Bronchial epithelial cell (primary cell): ENCODE measurements around the gene LSMEM2. TPM values are rescaled to one million over a fixed set of nuclear protein-coding genes. Genes with fewer than 3 reads are reported as not detected.

ENCODE experiments used
- DNase-seq: peaks from one replicate; pipeline ENCODE4 v3.0.0-alpha.2; 2010; ENCODE audit warnings: low read depth
- FAIRE-seq: peaks from 2 replicates; lab custom pipeline; 2011; peaks lifted over from hg19 to GRCh38; lab: Jason Lieb, UNC
- H3K27me3 ChIP-seq: 2 replicates; pipeline ENCODE4 v1.5.1; 2011; ENCODE audit warnings: low read length; ENCODE audit not compliant: control insufficient read depth, insufficient read depth
- H3K36me3 ChIP-seq: 2 replicates; pipeline ENCODE4 v1.5.1; 2011; ENCODE audit warnings: low read length; ENCODE audit not compliant: control insufficient read depth, insufficient read depth
- H3K4me3 ChIP-seq: 2 replicates; pipeline ENCODE4 v1.5.1; 2011; ENCODE audit warnings: mild to moderate bottlenecking, low read depth, low read length, control low read depth
- total RNA-seq: library from RNA; depleted of rRNA; stranded (reverse); fragments of >200 nt; gene quantifications from 2 replicates; pipeline ENCODE4 v1.2.1, GENCODE V29; 2014
- TF ChIP-seq, protein P1 (sequence below): IDR thresholded peaks from 2 replicates; pipeline ENCODE4 v1.5.1; 2011; ENCODE audit warnings: mild to moderate bottlenecking, moderate library complexity, low read length, control low read depth, inconsistent platforms; ENCODE audit not compliant: insufficient read depth, severe bottlenecking

Gene LSMEM2
- total RNA-seq, 1 donor from 2014 or later: not detected

- peak; percentile 62 for DNase-seq
- FAIRE-seq: no peak
- TF ChIP-seq, protein P1, sequence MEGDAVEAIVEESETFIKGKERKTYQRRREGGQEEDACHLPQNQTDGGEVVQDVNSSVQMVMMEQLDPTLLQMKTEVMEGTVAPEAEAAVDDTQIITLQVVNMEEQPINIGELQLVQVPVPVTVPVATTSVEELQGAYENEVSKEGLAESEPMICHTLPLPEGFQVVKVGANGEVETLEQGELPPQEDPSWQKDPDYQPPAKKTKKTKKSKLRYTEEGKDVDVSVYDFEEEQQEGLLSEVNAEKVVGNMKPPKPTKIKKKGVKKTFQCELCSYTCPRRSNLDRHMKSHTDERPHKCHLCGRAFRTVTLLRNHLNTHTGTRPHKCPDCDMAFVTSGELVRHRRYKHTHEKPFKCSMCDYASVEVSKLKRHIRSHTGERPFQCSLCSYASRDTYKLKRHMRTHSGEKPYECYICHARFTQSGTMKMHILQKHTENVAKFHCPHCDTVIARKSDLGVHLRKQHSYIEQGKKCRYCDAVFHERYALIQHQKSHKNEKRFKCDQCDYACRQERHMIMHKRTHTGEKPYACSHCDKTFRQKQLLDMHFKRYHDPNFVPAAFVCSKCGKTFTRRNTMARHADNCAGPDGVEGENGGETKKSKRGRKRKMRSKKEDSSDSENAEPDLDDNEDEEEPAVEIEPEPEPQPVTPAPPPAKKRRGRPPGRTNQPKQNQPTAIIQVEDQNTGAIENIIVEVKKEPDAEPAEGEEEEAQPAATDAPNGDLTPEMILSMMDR: peak; percentile 98
- H3K4me3 ChIP-seq: no peak overlapping the region
- no peaks in the 10 kb centered on the region for H3K36me3 ChIP-seq
- H3K27me3 ChIP-seq: no peaks in the 10 kb centered on the region
These were observed 5.8 kb upstream of the LSMEM2 start for GRCh38 chr3:50272911-50273688.

GRCh38 chr3:50273689-50274065, 5.2 kb upstream of the LSMEM2 start:
- no peaks in the 10 kb centered on the region for H3K36me3 ChIP-seq
- TF ChIP-seq, protein P1: no peak
- DNase-seq (no peak), FAIRE-seq (no peak)
- no peaks in the 10 kb centered on the region for H3K27me3 ChIP-seq
- no peak overlapping the region for H3K4me3 ChIP-seq

DNA sequence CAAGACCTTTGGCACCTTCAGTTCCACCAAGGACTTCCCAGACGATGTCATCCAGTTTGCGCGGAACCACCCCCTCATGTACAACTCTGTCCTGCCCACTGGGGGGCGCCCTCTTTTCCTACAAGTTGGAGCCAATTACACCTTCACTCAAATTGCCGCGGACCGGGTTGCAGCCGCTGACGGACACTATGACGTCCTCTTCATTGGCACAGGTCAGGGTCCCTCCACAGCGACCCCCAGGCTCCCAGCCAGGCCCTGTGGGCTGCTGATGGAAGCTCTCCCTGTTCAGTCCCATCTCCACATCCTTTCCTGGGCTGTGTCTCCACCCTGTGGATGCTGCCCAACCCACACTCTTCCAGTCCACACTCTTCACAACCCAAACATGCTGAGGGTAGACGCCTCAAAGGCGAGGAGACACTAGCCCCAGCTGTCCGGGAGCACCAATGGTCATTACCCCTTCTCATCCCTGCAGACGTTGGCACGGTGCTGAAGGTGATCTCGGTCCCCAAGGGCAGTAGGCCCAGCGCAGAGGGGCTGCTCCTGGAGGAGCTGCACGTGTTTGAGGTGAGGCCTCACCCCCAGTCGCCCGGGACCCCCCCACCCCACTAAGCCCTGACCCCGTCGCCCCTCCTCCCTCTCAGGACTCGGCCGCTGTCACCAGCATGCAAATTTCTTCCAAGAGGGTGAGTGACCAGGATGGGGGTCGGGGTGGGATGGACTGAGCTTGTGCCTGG, 4.3 kb upstream of the LSMEM2 start:
- DNase-seq (peak; percentile 51), FAIRE-seq (peak; percentile 36)
- no peaks in the 10 kb centered on the region for H3K27me3 ChIP-seq
- TF ChIP-seq, protein P1: peak; percentile 82
- H3K4me3 ChIP-seq: no peak overlapping the region
- H3K36me3 ChIP-seq: no peaks in the 10 kb centered on the region

DNA sequence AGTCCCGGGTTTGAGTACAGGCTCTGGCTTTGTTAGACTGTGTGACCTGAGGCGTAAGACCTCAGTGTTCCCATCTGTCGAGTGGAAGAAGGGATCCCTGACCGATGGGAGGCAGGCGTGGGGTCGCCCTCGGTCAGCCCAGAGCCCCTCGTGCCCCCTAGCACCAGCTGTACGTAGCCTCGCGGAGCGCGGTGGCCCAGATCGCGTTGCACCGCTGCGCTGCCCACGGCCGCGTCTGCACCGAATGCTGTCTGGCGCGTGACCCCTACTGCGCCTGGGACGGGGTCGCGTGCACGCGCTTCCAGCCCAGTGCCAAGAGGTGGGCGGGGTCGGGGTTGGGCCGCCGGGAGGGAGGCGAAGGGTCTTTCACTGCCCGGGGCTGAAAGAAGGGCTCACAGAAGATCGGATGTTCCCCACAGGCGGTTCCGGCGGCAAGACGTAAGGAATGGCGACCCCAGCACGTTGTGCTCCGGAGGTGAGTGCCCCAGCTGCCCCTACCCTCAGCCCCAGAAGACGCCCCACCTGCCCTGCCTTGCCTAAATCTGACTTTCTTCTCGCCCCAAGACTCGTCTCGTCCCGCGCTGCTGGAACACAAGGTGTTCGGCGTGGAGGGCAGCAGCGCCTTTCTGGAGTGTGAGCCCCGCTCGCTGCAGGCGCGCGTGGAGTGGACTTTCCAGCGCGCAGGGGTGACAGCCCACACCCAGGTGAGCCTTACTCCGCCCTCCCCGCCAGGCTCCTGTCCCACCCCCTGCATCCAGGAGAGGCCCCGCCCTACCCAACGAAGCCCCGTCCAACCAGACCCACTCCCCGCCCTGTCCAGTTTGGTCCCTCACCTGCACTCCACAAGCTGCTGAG, 3.5 kb upstream of the LSMEM2 start:
- no peak for DNase-seq
- Histone ChIP-seq H3K36me3 (no peaks in the 10 kb centered on the region), H3K27me3 (no peaks in the 10 kb centered on the region), H3K4me3 (no peak overlapping the region)
- TF ChIP-seq, protein P1: no peak
- FAIRE-seq: no peak

- no peak for FAIRE-seq
- TF ChIP-seq, protein P1: no peak
- Histone ChIP-seq H3K4me3 (no peak overlapping the region), H3K36me3 (no peaks in the 10 kb centered on the region), H3K27me3 (no peaks in the 10 kb centered on the region)
- no peak for DNase-seq
These were observed 2.7 kb upstream of the LSMEM2 start for GRCh38 chr3:50275996-50276761.
